HG02852 (cell line): ENCODE results near the gene MOV10.

Experiments
- ATAC-seq: cut with Tn5 transposase; IDR thresholded peaks from one replicate; pipeline ENCODE4 v1.9.1; 2021; ENCODE audit warnings: mild to moderate bottlenecking, moderate library complexity; ENCODE audit not compliant: unreplicated experiment

Gene MOV10

DNA sequence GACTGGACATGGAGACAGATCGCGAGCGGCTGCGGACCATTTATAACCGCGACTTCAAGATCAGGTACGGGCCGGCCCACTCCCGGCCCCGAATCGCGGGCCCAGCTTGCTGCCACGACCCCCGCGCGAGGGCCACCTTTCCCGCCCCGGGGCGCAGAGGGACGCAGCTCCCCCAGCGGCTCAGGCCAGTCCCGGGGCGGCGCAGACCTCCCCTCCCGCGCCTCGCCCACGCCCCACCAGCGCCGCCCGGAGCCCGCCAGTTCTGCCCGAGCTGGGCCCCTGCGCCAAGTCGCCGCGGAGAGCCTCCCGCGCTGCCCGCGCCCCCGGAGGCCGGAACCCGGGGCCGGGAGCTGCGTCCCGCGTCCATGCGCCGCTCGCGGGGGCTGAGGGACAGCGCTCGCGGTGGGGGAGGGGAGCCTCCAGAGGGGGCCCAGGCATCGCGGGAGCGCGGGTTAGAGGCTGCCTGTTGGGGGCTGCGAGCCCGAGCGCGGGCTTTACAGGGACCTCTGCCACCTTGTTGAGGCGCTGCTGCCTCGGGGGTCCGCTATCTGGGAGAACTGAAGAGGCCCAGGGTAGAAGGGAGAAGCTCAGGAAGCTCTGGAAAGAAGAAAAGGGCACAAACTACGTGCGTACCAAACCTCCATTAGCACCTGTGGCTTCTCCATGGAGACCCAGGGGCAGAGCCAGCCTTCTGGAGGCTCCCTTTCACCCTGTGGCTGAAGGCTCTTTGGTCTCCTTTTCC lies 698 bp downstream of the MOV10 start:
- peak; percentile 52 for ATAC-seq

DNA sequence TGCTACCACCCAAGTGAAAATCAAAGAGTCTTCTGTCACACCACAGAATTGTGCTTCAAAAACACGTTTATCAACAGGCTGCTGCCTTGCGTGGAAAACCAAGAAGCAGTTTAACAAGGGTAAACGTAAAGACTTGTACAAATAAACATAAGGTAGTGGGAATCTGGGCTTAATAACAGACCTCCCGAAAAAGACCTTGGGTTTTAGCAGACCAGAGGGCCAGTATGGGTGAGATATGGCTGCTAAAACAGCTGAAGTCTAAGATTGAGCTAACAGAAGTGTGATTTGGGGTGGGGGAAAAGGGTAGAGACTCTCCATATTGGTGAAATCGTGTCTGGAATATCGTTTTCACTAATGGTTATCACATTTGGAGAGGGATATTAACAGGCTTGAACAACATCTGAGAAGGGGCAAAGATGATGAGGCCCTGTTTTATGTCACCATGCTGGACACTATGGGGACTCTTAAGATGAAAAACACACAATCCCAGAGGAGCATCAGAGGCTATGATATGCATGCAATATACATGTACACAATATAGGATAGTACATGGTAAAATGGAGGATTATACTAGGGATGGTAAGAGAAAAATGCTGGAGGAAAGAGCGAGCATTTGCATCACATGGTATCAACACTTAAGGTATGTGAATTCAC lies 1.4 kb downstream of the MOV10 start:
- ATAC-seq = no peak

DNA sequence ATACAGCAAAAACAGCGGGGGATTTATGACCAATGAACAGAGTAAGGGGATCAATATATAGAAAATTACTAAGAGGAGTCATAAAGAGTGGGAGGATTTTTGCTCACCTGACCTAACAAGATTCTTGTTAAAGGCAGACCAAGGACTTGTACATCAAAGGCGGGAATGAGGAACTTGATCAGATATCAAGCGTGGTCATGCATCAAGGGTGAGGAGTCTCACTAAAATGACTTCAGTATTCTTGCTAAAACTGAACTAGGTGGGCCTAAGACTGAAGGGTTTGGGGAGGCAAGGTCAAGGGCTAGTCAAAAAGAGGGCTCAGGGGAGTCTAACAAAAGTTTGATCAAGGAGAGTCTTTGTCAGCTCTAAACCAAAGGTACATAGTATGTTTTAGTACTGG lies 2.1 kb downstream of the MOV10 start:
- ATAC-seq = no peak

DNA sequence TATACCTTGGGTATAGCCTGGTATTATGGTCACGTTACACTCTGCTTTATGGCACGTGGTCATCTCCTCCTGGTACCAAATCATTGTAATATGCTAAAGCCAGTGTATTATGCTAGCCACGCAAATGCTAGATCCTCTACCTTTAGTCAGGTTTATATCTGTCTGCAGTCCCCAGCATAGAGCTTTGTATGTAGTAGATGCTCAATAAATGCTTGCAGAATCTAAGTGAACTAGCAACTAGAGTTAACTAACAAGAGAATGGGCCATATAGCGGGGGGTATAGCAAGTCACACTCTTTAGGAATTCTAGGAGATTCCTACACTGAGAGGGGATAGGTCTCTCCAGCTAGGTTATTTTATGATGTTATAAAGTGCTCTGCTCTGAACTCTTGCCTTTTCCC lies 3.0 kb downstream of the MOV10 start:
- ATAC-seq = no peak

DNA sequence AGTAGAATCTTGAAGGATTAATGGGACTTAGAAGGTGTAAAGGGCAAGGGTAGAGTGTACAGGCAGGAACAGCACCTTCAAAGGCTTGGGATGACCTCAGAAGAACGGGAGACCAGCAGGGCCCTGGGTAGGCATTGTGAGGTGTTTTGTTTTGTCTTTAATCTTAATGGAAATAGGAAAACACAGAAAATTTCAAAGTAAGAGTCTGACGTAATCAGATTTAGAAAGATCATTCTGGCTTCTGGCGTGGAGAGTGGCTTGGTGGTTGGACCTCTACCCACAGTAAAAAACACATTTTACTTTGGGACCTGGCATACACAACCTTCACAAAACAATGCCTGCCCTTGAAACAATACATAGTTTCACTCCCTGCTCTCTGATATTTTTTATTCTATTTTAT lies 4.1 kb downstream of the MOV10 start:
- ATAC-seq = no peak

DNA sequence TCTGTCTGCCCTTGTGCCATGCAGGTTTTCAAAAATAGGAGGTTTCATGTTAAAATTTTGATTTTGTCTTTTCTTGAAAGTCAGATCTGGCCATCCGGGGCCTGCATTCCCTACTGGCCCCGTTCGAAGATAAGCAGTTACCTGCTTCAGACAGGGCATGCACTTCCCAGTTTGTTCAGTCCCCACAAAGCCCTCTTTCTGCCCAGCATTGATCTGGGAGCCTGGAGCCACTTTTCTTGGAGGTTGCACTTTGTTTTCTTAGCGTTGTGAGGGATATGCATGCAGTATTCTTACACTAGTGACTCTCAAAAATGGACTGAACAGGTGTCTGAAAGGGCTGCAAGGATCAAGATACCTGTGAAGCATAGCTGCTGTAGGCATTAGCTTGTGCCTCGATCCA lies 11.5 kb downstream of the MOV10 start:
- ATAC-seq = no peak

DNA sequence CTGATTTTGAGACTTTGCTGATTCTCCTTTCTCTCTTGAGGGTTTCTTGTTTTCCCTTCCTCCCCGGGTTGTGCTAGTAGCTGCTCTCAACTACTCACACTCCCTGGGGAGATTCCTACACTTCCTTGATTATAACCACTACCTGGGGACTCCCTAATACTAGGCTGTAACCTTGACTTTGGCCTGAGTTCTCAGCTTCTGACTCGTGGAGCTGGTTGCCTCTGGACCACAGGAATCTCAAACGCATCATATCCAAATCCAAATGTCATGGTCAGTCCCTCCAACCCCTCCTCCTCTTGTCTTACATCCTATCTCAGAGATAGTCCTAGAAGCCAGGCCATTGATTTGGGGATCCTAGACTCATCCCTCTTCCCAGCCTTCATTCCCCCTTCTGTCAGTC lies 12.0 kb downstream of the MOV10 start:
- ATAC-seq = no peak

DNA sequence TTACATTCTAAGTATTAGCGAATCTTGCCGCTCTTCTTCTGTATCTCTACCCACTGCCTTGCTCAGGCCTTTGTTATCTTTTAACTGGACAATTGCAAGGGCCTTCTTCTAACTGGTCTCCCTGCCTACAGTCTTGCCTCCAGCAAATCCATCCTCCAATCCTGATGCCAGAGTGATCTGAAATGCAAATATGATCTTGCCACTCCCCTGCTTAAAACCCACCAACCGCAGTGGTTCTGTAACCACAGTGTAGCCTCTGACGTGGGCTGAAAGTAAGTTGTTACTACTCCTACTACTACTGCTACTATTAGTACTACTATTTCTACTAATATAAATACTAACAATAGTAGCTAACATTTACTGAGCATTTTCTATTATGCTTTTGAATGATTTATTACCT lies 12.4 kb downstream of the MOV10 start:
- ATAC-seq = no peak

DNA sequence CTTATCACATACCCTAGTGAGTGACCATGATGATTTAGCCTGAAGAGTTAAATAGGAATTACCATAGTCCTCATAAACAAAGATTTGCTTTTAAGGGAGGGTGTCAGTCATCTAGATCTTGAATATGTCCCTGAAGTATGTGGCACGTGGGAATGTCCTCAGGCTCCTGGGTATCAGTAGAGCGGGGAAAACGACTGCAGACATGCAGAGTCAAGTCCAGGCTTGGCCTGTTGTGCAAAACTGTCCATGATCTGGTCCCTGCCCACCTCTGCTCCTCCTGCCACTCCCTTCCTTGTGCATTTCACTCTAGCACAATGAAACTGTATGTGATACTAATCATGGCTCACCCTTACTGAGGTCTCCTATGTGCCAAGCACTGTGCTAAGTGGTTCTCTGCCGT lies 12.9 kb downstream of the MOV10 start:
- ATAC-seq = no peak

DNA sequence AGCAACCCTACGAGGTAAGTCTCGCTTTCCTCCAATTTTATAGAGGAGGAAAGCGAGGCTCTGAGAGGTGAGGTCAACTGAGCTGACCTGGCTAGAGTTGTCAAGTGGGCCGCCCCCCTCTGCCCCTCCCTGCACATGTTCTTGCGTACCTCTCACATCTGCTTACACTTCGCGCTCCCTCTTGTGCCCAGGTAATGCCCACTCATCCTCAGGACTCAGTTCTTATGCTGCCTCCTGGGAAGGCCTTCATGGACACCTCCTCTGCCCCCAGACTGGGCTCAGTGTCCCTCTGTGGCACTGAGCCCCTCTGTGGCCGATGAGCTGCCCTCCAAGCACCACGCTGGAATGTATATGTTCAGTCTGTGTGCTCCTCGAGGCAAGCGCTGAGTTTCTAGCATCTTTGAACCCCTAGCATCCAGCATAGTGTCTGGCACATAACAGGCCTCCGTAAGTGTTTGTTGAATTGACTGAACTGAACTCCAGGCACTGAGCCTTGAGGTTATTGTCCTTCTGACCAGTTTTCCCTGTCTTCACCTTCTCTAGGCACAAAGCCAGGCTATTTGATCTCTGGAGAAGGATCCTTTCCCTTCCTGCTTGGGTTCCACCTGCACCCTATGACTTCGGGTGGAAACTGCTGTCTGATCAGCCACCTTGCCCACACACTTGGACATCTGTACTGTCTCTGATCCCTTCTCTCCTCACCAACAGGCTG lies 13.5 kb downstream of the MOV10 start:
- no peak for ATAC-seq

DNA sequence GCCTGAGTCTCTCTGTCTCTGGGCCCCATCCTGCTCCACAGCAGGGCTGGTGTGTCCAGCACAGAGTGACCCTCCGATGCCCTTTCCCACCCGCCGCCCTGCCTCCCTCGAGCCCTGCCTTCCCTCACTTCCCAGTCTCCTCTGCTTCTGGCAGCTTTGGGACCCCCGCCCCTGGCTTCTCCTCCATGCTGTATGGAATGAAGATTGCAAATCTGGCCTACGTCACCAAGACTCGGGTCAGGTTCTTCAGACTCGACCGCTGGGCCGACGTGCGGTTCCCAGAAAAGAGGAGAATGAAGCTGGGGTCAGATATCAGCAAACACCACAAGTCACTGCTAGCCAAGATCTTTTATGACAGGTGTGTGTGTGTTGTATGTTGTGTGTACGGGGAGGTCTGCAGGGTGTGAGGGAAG lies 14.3 kb downstream of the MOV10 start:
- no peak for ATAC-seq

DNA sequence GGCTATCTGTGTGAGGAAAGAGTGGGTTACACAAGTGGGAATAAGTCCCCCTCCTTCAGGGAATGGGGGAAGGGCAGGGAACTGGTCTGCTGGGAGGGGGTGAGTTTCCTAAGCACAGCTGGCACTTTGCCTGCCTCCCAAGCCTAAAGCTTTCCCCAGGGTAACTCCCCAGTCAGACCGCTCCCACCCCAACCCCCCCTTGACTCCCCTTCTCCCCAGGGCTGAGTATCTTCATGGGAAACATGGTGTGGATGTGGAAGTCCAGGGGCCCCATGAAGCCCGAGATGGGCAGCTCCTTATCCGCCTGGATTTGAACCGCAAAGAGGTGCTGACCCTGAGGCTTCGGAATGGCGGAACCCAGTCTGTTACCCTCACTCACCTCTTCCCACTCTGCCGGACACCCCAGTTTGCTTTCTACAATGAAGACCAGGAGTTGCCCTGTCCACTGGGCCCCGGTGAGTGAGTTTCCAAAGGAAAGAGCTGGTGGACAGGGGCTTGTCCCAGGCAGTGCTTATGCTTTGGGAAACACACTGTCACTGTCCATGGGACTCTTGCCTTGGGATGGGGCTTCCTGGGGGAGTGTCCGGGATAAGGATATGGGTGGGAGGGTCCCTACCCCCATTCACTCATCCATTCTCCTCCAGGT lies 14.9 kb downstream of the MOV10 start:
- no peak for ATAC-seq

DNA sequence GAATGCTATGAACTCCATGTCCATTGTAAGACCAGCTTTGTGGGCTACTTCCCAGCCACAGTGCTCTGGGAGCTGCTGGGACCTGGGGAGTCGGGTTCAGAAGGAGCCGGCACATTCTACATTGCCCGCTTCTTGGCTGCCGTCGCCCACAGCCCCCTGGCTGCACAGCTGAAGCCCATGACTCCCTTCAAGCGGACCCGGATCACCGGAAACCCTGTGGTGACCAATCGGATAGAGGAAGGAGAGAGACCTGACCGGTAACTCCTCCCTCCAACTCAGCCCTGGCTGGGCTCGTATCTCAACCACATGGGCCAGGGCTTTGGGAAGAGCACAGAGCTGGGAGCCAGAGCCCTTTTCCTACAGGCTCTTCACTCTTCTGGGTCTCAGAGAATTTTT lies 15.4 kb downstream of the MOV10 start:
- ATAC-seq = no peak

DNA sequence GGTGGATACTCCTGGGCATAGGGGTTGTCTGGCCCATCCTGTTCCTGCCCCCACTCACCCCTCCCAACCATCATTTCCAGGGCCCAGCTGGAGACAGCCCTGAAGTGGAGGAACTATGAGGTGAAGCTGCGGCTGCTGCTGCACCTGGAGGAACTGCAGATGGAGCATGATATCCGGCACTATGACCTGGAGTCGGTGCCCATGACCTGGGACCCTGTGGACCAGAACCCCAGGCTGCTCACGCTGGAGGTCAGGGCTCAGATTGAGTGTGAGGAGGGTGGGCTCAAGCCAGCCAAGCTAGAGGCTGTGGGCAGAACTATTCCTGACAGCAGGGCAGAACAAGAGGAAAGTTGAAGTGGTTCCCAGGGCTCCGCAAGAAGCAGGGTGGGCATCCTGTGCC lies 18.2 kb downstream of the MOV10 start:
- ATAC-seq = no peak

DNA sequence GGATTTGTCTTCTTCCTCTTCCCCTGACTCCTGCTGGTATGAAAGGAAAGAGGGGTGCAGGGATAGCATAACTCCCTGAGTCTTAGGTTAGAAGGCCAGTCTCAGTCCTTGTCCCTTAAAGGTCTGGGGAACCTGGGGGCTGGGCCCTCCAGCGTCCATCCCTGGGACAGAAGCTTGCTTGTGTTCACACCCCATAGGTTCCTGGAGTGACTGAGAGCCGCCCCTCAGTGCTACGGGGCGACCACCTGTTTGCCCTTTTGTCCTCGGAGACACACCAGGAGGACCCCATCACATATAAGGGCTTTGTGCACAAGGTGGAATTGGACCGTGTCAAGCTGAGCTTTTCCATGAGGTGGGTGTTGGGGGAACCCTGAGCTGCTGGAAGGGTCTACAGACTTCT lies 19.4 kb downstream of the MOV10 start:
- ATAC-seq = no peak

DNA sequence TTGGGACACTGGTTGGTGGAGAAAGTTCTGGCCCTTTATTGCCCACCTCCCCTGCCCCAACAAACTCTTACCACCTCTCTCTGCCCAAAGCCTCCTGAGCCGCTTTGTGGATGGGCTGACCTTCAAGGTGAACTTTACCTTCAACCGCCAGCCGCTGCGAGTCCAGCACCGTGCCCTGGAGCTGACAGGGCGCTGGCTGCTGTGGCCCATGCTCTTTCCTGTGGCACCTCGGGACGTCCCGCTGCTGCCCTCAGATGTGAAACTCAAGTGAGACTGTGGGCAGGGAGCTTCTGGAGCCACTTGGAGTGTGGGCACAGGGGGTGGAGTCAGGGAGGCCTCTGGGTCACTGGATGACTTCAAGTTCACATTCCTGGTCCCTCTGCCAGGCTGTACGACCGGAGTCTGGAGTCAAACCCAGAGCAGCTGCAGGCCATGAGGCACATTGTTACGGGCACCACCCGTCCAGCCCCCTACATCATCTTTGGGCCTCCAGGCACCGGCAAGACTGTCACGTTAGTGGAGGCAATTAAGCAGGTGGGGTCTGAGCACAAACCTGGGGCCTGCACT lies 20.0 kb downstream of the MOV10 start:
- ATAC-seq = no peak

DNA sequence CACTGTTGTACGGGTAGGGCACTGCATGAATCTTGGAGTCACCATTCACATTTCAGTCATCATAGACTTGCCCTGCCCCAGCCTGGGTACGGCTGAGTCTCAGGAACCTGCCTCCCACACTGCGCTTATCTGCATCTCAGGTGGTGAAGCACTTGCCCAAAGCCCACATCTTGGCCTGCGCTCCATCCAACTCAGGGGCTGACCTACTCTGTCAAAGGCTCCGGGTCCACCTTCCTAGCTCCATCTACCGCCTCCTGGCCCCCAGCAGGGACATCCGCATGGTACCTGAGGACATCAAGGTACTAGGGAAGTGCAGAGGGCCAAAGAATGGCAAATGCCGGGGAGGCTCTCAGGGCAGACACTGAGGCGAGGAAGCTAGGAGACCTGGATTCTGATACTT lies 20.8 kb downstream of the MOV10 start:
- no peak for ATAC-seq

DNA sequence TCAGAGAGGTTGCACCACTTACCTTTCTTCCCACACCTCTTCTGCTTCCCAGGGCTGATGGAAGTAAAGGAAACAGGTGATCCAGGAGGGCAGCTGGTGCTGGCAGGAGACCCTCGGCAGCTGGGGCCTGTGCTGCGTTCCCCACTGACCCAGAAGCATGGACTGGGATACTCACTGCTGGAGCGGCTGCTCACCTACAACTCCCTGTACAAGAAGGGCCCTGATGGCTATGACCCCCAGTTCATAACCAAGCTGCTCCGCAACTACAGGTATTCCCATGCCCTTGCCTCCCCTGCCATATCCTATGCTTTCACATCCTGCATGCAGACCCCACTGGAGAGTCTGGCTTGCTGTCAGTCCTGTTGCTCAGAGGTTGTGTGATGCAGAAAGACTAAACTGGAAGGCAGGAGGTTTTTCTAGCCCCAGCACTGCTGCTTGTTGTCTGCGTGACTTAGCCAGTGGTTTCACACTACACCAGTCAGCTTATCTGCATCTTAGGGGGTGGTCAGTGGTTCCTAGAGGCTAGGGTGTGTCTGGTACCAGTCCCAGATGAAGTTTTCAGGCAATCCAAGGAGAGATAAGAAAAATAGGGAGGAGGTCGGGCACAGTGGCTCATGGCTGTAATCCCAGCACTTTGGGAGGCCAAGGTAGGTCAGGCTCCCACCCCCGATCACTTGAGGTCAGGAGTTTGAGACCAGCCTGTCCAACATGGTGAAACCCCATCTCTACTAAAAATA lies 22.3 kb downstream of the MOV10 start:
- ATAC-seq = no peak

DNA sequence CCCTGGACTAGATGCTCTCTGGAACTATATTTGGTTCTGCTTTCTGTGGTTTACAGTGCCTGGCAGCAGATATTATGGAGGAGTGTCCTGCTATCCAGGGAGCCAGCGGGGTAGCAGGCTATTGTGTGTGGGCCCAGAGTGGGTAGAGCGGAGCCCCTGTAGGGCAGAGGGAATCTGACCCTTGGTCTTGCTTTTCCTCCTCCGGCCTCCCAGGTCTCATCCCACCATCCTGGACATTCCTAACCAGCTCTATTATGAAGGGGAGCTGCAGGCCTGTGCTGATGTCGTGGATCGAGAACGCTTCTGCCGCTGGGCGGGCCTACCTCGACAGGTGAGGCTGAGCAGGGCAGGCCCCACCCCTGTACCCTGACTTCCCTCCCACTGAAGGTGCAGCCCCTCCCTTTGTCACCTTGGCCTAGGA lies 23.3 kb downstream of the MOV10 start:
- no peak for ATAC-seq
